HL-60/S4 treated with phorbol 12-myristate 13-acetate at 8.2 ng/mL for 4 days and 3 days (cell line): Measurements from ENCODE around the gene KCNJ6.

Source experiments
- in situ Hi-C: fragments of 300-500 bp; cut with MboI; formaldehyde crosslinking; loops from 2 replicates; pipeline ENCODE4 v1.15.0; 2022; ENCODE audit warnings: low sequenced_read_pairs

Gene KCNJ6

GRCh38 chr21:37827913-37828312 is 88.3 kb downstream of the KCNJ6 start:
- in situ Hi-C loops: no loop called here

DNA sequence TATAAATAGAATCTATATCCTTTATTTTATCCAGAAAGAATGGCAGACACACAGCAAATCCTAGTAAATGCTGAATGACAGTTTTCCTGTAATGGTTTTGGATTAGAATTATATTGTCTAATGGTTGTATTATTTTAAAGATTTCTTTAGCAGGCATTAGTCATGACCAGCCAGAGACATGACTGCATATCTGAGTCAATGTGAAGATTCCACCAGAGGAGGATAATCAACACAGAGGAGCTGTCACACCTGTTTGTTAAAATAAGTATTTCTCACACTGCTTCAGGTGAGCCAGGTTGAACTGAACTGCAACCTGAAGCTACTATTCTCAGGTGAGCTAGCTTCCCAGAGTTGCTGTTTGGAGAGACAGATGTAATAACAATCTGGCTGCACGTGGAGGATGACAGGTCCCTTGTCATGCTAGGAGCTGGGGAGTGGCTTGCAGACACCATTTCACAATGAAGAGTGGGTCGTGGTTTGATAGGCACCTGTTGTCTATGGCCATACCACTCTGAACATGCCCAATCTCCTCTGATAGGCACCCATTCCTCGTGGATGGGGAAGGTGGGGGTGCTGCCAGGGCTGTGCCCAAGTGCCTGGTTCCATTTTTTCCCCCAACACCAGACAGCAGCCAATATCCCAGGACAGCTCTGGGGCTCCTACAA is 94.3 kb downstream of the KCNJ6 start:
- in situ Hi-C loops: no loop called here

- in situ Hi-C loops: no loop called here
Measured at GRCh38 chr21:37821092-37821491, 95.2 kb downstream of the KCNJ6 start.

GRCh38 chr21:37819372-37819771 is 96.9 kb downstream of the KCNJ6 start:
- in situ Hi-C loops: no loop called here

GRCh38 chr21:37817242-37817641 is 99.0 kb downstream of the KCNJ6 start:
- in situ Hi-C loops: no loop called here

DNA sequence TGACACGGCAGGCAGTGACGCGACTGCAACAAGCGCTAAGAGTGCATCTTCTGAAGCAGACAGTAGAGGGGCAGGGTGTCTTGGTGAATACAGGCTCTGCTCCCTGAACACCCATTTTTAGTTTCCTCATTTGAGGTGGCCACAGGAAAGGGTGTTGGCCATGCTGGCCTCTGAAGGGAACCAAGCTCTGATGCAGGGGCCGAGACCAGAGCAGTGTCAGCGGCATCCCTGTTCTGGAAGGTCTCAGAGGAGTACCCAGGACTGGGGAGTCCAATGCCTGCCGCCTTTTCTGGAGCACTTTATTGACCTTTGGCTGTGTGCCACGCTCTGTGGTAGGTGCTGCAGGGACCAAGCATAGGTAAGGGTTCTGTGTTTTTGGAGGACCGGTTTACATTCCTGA is 100.4 kb downstream of the KCNJ6 start:
- in situ Hi-C loops: no loop called here

DNA sequence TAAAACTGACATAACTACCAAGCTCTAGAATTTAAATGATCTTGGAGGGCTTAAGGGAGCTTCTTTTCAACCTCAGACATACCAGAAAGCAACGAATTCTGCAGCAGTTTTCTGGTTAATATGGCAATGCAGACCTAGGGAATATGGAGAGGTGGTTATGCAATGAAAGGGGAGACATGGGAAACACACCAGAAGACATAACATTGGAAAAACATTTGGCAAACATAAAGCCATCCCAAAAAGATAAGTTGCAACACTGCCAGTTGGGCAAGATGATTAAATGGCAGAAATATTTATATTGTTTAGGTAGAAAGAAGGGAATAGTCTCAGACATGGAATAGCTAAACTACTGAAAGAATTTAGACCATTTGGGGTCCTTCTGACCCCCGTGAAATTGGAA is 104.5 kb downstream of the KCNJ6 start:
- in situ Hi-C loops: no loop called here

- in situ Hi-C loops: no loop called here
Measured at GRCh38 chr21:37808261-37808660, 108.0 kb downstream of the KCNJ6 start.

DNA sequence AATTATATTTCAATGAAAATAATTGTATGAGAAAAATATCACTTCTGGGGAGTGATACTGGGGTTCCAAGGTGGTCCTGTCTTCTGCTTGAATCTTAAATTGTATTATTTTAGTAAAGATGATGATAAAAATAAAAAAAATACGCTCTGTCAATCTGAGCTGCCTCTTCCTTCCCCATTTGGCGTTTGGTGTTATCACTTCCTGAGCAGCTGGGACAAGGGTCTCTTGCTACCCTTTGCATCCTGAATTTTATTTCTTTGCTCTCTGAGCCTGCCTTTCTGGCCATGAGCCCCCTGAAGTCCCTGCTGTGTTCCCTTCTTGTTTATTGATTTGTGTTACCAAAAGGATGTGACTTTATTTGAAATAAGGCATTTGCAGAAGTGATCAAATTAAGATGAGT is 111.0 kb downstream of the KCNJ6 start:
- in situ Hi-C loops: no loop called here

- in situ Hi-C loops: no loop called here
Measured at GRCh38 chr21:37804001-37804400, 112.3 kb downstream of the KCNJ6 start.

GRCh38 chr21:37803101-37803651 is 113.1 kb downstream of the KCNJ6 start:
- in situ Hi-C loops: no loop called here

DNA sequence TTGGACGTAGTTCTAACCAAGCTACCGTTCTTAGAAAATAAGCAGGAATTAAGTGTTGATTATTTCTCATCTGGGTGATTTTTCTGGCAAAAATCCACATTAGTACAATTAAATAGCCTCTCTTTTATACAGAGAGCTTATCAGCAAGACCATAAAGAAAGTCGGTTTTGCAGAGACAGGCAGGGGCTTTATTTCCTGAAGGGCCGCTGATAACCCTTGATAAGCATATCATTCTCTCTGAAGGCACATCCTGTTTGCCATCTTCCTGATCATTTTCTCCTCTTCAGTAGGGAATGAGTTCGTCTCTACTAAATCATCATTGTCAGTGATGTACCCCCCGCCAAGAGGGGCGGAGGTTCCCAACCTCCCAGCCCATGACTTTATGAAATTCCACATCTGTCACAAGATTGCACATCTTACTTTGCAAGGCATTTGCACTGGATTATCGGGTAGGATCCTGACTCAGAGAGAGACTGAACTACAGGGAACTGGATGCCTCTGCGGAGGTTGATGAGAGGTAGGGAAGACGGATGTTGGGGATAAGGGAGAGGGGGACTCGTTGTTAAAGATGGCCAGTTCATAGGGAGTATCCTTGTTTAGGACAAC is 115.7 kb downstream of the KCNJ6 start:
- in situ Hi-C loops: no loop called here

DNA sequence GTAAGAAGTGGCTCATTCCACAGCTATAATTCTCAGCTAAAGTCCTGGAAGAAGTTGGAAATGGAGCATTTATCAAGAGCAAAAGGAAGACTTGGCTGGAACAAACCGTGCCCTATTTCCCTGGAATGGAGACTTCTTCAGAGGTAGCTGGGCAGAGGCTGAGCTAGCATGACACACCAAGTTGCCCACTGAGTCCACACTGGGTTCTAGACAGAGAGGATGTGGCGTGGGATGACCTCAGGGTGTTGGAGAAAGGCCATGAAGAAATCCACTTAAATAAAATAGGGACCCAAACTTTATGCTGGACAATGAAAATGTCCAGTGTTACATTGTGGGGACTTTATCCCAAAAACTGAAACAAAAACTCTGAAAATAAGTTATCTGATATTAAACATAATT is 116.2 kb downstream of the KCNJ6 start:
- in situ Hi-C loops: no loop called here

DNA sequence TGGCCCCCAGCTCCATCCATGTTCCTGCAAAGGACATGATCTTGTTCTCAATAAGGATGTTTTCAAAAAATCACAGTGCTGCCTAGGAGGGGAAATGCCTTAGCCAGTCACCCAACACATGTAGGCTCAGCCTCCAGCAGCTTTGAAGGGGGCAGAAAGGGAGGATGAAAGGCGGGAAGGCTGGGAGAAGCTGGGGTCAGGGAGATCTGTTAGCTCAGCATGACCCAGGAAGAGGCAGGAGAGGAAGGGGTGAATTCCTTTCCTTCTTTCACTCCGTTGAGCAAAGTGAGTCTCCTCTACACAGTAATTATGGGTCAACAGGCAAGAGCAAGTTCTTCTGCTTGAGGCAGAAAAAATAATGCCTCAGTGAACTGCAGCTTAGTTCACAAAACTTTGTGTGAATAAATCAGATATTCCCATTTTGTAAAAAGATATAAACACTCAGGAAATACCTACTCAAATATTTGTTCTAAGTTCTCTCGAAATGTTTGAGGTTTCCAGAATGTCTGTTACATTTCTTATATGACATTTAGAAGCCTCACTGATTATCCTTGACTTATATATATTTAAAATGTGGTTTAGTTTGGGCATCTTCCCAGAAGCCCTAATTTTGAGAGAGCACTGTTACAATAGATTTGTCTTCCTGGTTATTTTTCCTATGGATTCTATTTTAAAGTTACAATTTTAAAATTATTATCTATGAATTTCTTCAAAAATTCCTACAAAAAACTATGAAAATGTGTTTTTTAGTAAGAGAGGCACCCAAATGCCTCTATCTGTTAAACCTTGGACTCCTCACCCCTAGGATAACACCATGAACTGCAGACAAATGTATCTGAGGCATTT is 116.8 kb downstream of the KCNJ6 start:
- in situ Hi-C loops: no loop called here

GRCh38 chr21:37797403-37797802 is 118.9 kb downstream of the KCNJ6 start:
- in situ Hi-C loops: no loop called here

- in situ Hi-C loops: no loop called here
Measured at GRCh38 chr21:37796011-37796410, 120.2 kb downstream of the KCNJ6 start.

GRCh38 chr21:37793660-37794059 is 122.6 kb downstream of the KCNJ6 start:
- in situ Hi-C loops: no loop called here

- in situ Hi-C loops: no loop called here
Measured at GRCh38 chr21:37792046-37792445, 124.2 kb downstream of the KCNJ6 start.

GRCh38 chr21:37790905-37791304 is 125.4 kb downstream of the KCNJ6 start:
- in situ Hi-C loops: no loop called here

DNA sequence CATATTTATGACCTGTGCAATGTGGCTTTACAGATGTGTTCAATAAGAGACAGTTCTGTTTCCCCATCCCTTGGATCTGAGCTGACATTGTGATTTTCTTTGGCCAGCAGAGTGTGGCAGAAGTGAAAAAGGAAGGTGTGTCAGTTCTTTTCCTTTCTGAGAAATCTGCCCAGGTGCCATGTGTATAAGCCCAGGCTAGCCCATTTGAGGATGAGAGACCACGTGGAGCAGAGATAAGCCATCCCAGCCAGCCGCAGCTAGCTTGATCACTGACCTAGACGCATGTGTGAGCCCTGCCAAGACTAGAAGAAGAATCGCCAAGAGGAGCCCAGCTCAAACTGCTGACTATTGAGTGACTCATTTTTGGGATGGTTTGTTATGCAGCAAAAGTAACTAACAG is 127.8 kb downstream of the KCNJ6 start:
- in situ Hi-C loops: no loop called here

DNA sequence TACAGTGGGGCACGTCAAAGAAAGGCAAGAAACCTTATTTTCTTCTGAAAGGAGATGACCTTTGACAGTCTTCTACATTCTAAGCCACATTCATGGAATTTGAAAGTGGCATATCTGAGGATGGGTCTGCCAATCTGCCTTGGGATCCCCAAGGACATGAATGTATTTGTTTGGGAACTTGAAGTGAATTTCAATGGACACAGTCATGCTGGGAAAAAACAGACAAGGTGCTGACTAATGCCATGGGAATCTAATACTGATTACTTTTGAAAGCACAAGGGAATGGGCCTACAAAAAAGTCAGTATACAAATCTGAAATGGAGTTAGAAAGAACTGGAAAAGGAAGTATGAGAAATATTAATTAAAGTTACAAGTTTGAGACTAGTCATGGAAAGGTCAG is 128.8 kb downstream of the KCNJ6 start:
- in situ Hi-C loops: no loop called here
